ENCODE results near the gene TMEM131. TPM values are rescaled to one million over a fixed set of nuclear protein-coding genes. Genes with fewer than 3 reads are reported as not detected.

TMEM131 gene
- total RNA-seq, 1 experiment from 2014 or later, result 29.6 TPM

DNA sequence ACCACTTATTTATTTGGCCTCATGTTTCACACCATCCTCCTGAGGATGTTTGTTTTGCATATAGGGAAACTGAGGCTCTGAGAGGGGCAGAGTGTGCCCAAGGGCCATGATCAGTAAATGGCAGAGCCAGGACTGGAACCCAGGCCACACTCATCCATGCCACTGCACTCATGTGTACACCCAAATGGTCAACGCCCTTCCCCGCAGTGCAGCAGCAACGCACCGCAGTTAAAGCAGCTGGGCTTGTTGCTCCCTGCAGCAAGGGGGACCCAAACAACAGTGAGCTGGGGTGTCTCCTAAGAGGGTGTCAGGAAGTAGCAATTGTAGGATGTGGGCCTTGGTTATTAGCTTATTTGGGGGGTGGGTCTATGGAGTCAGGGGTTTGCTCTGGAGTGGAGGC, 245.7 kb downstream of the TMEM131 start:
- no peak for DNase-seq
- POLR2A ChIA-PET (ENCODE audit: unreplicated experiment), result no interaction called here
- Histone ChIP-seq H3K79me2 (ENCODE audit: low read depth) (no peaks in the 10 kb centered on the region), H3K4me3 (no peak overlapping the region), H3K4me2 (no peak overlapping the region), H3K4me1 (replicated peaks; ENCODE audit: insufficient read depth) (peaks cover 25% of the 10 kb centered on the region), H3K27ac (no peak overlapping the region), H4K20me1 (ENCODE audit: insufficient read depth) (no peaks in the 10 kb centered on the region), H3K9me2 (ENCODE audit: insufficient read depth) (no peaks in the 10 kb centered on the region), H3F3A (ENCODE audit: insufficient read depth, low read depth) (peaks cover 7% of the 10 kb centered on the region; the same call in 1 of the 2 replicates), H3K27me3 (ENCODE audit: insufficient read depth, low read depth) (no peaks in the 10 kb centered on the region), H3K36me3 (ENCODE audit: low read depth) (no peaks in the 10 kb centered on the region), H3K9me3 (ENCODE audit: insufficient read depth, low read depth) (no peaks in the 10 kb centered on the region), H2AFZ (no peak overlapping the region)
- TF ChIP-seq, protein P1, sequence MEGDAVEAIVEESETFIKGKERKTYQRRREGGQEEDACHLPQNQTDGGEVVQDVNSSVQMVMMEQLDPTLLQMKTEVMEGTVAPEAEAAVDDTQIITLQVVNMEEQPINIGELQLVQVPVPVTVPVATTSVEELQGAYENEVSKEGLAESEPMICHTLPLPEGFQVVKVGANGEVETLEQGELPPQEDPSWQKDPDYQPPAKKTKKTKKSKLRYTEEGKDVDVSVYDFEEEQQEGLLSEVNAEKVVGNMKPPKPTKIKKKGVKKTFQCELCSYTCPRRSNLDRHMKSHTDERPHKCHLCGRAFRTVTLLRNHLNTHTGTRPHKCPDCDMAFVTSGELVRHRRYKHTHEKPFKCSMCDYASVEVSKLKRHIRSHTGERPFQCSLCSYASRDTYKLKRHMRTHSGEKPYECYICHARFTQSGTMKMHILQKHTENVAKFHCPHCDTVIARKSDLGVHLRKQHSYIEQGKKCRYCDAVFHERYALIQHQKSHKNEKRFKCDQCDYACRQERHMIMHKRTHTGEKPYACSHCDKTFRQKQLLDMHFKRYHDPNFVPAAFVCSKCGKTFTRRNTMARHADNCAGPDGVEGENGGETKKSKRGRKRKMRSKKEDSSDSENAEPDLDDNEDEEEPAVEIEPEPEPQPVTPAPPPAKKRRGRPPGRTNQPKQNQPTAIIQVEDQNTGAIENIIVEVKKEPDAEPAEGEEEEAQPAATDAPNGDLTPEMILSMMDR (conservative IDR thresholded peaks at IDR 0.05), result no peak
- TF ChIP-seq EZH2 (IDR thresholded peaks at IDR 0.05; ENCODE audit: low read depth), result no peak
- intact Hi-C loops (cut with micrococcal nuclease; ENCODE audit: unreplicated experiment), result loop anchor here (5.0 kb wide), 1 partner anchor 38 kb away; the partner anchor contains the start of gene ZAP70
- CTCF ChIA-PET, result no interaction called here
- no TSS peak for BruUV-seq (replicated peaks)

DNA sequence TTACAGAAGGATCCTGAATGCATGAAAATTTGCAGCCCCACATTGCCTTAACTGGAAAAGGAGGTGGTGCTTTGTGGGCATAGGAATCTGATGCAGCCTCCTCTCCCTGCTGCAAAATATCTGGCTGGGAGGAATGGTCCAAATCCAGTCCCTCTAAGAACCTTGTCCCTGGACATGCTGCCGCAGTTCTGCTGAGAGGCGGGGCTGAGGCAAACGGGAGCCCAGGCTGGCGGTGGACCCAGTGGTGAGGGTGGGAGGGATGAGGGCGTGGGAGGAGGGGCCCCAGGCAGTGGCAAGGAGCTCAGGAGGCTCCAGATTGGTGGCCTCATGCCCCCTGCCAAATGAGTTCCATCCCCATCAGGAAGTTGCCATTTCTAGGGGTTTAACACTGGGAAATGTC, 246.2 kb downstream of the TMEM131 start:
- CTCF ChIA-PET, result no interaction called here
- no peaks in the 10 kb centered on the region for H3K9me2 ChIP-seq (ENCODE audit: insufficient read depth)
- no peak overlapping the region for H3K4me3 ChIP-seq
- H3K4me2 ChIP-seq, result no peak overlapping the region
- POLR2A ChIA-PET (ENCODE audit: unreplicated experiment), result no interaction called here
- TF ChIP-seq, protein P1 (conservative IDR thresholded peaks at IDR 0.05), result no peak
- no peak for TF ChIP-seq EZH2 (IDR thresholded peaks at IDR 0.05; ENCODE audit: low read depth)
- peaks cover 7% of the 10 kb centered on the region; the same call in 1 of the 2 replicates for H3F3A ChIP-seq (ENCODE audit: insufficient read depth, low read depth)
- no peaks in the 10 kb centered on the region for H3K36me3 ChIP-seq (ENCODE audit: low read depth)
- no peaks in the 10 kb centered on the region for H3K9me3 ChIP-seq (ENCODE audit: insufficient read depth, low read depth)
- H3K27ac ChIP-seq, result no peak overlapping the region
- no peak overlapping the region for H2AFZ ChIP-seq
- no peak for DNase-seq
- intact Hi-C loops (cut with micrococcal nuclease; ENCODE audit: unreplicated experiment), result no loop called here
- peaks cover 25% of the 10 kb centered on the region for H3K4me1 ChIP-seq (replicated peaks; ENCODE audit: insufficient read depth)
- H3K79me2 ChIP-seq (ENCODE audit: low read depth), result no peaks in the 10 kb centered on the region
- no peaks in the 10 kb centered on the region for H3K27me3 ChIP-seq (ENCODE audit: insufficient read depth, low read depth)
- no TSS peak for BruUV-seq (replicated peaks)
- H4K20me1 ChIP-seq (ENCODE audit: insufficient read depth), result no peaks in the 10 kb centered on the region

DNA sequence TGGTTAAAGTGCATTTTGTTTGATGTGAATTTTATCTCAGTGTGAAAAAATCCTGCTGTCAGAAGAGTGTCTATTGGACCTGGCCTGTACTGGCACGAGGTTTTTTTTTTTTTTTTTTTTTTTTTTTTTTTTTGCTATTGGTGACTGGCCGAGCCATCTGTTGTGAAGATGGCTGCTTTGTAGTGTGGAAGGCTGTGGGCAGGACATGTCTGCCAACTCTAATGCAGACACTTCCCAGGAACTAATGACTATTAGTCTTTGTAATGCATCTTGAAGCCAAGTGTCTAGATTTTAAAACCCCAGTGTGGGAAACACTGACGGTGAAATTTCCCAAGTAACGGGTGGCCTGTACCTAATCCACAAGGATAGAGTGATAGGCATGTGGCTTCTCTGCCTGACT, 248.0 kb downstream of the TMEM131 start:
- no peak for DNase-seq

More for the DNA sequence above, 248.0 kb downstream of the TMEM131 start:
- H3K27me3 ChIP-seq (ENCODE audit: insufficient read depth, low read depth), result no peaks in the 10 kb centered on the region
- no peaks in the 10 kb centered on the region for H3K9me3 ChIP-seq (ENCODE audit: insufficient read depth, low read depth)
- H3K4me2 ChIP-seq, result no peak overlapping the region
- BruUV-seq (replicated peaks), result no TSS peak
- no peaks in the 10 kb centered on the region for H3K9me2 ChIP-seq (ENCODE audit: insufficient read depth)
- no peaks in the 10 kb centered on the region for H3K79me2 ChIP-seq (ENCODE audit: low read depth)
- no peak overlapping the region for H3K4me3 ChIP-seq
- TF ChIP-seq, protein P1 (conservative IDR thresholded peaks at IDR 0.05), result no peak
- no peak for TF ChIP-seq EZH2 (IDR thresholded peaks at IDR 0.05; ENCODE audit: low read depth)
- ChIA-PET CTCF (interaction anchor here (0.6 kb wide), 1 partner anchor 31 kb away, joined by 4 read pairs; no protein-coding TSS in a partner anchor), POLR2A (ENCODE audit: unreplicated experiment) (no interaction called here)
- H3F3A ChIP-seq (ENCODE audit: insufficient read depth, low read depth), result no peaks in the 10 kb centered on the region; the same call in 1 of the 2 replicates
- H2AFZ ChIP-seq, result no peak overlapping the region
- peaks cover 13% of the 10 kb centered on the region for H3K4me1 ChIP-seq (replicated peaks; ENCODE audit: insufficient read depth)
- no peaks in the 10 kb centered on the region for H4K20me1 ChIP-seq (ENCODE audit: insufficient read depth)
- H3K27ac ChIP-seq, result no peak overlapping the region
- intact Hi-C loops (cut with micrococcal nuclease; ENCODE audit: unreplicated experiment), result no loop called here
- H3K36me3 ChIP-seq (ENCODE audit: low read depth), result no peaks in the 10 kb centered on the region

Data from PC-9 (cell line).